ENCODE data around the gene MYO16.

DNA sequence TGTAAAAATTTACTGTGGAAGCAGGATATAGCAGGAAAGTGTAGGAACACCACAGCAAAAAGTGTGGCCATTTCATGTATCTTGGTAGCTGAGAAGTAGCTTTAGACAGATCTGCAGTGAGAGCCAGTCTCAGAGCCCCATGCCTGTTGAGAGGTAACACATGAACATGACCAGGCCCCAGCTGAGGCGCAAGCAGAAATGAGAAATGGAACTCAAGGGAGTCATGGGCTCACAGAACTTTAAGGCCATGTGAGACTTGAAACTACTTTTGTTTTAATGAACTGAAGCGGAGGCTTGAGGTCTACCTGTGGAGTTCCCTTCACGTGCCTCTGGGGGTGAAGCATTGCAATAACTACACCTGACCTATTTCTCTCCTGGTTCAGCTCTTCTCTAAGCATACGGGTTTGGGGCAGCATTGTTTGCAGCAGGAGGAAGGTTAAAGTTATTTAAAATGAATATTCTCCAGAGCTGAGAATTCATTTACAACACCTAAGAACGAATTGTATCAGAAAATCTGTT lies 3.3 kb downstream of the MYO16 start:
- TF ChIP-seq YY1 (IDR thresholded peaks at IDR 0.05; ENCODE audit: insufficient read depth, insufficient read length): no peak
- no peak for TF ChIP-seq ZNF274 (IDR thresholded peaks at IDR 0.05; ENCODE audit: low read depth, low read length)
- TF ChIP-seq SUZ12 (IDR thresholded peaks at IDR 0.05; ENCODE audit: extremely low read depth, insufficient read depth, insufficient read length): no peak
